CD4-positive, alpha-beta T cell (primary cell): ENCODE data around the gene MT1M. TPM values are rescaled to one million over a fixed set of nuclear protein-coding genes. Genes with fewer than 3 reads are reported as not detected.
A peak's percentile ranks its signal among the peaks of the same experiment; 100 is the strongest.
"Not testable (repeated sequence)": the region's sequence is repeated elsewhere in the genome, so short reads cannot be mapped to it uniquely, and the experiment has no call there.

Source experiments
- ATAC-seq: fragments of 200-7000 bp; cut with Tn5 transposase; one replicate; pipeline ENCODE4 v1.10.0; 2022; ENCODE audit warnings: mild to moderate bottlenecking; ENCODE audit not compliant: poor library complexity
- CTCF ChIA-PET: fragments of 350-600 bp; sonication (Branson Sonifier 250); formaldehyde crosslinking; loops from one replicate; lab custom pipeline; 2021; ENCODE audit warnings: antibody characterized with exemption, inconsistent platforms; lab: Charles Lee
- POLR2A ChIA-PET: fragments of 350-600 bp; sonication (Branson Sonifier 250); formaldehyde crosslinking; loops from one replicate; lab custom pipeline; 2021; ENCODE audit warnings: antibody characterized with exemption, inconsistent platforms; lab: Charles Lee
- DNase-seq, 14 experiments: peaks; one replicate each; pipeline ENCODE4 v3.0.0-alpha.2; 2013 to 2020; ENCODE audit warnings: mixed read lengths in 2 of 14
- H3K27ac ChIP-seq, 2 donors: one replicate each; pipeline versions ENCODE4 v1.5.1 to v1.7.0; 2013; ENCODE audit warnings: low read length in 2 of 2, low read depth in 1 of 2, mild to moderate bottlenecking in 1 of 2
- H3K27me3 ChIP-seq, 2 experiments: 1 replicate in 1 of 2; 2 replicates in 1 of 2; pipeline versions ENCODE4 v1.6.1 to v1.7.0; 2013; ENCODE audit warnings: low read length in 2 of 2, control low read depth in 1 of 2, mild to moderate bottlenecking in 1 of 2, moderate library complexity in 1 of 2; ENCODE audit not compliant: insufficient read depth in 2 of 2, control insufficient read depth in 1 of 2
- H3K36me3 ChIP-seq: one replicate; pipeline ENCODE4 v1.6.1; 2013; ENCODE audit warnings: low read length, control low read depth; ENCODE audit not compliant: insufficient read depth
- H3K4me1 ChIP-seq: one replicate; pipeline ENCODE4 v1.6.1; 2013; ENCODE audit warnings: low read length, control low read depth; ENCODE audit not compliant: insufficient read depth
- H3K4me3 ChIP-seq: one replicate; pipeline ENCODE4 v1.5.1; 2013; ENCODE audit warnings: mild to moderate bottlenecking, low read length, moderate library complexity
- H3K9me3 ChIP-seq, 2 experiments: 1 replicate in 1 of 2; 2 replicates in 1 of 2; pipeline versions ENCODE4 v1.6.1 to v1.7.0; 2013; ENCODE audit warnings: low read length in 2 of 2, mild to moderate bottlenecking in 2 of 2, control low read depth in 1 of 2, moderate library complexity in 1 of 2; ENCODE audit not compliant: control insufficient read depth in 1 of 2, insufficient read depth in 1 of 2
- H3K27ac Mint-ChIP-seq: one replicate; pipeline ENCODE4 v1.8.0; 2020; ENCODE audit warnings: mixed read lengths
- H3K27me3 Mint-ChIP-seq: one replicate; pipeline ENCODE4 v1.8.0; 2021; ENCODE audit warnings: mixed read lengths
- H3K36me3 Mint-ChIP-seq: one replicate; pipeline ENCODE4 v1.8.0; 2021; ENCODE audit warnings: low read depth, mixed read lengths
- H3K4me1 Mint-ChIP-seq: one replicate; pipeline ENCODE4 v1.8.0; 2021; ENCODE audit warnings: low read depth, mixed read lengths
- H3K4me3 Mint-ChIP-seq: one replicate; pipeline ENCODE4 v1.8.0; 2020; ENCODE audit warnings: mild to moderate bottlenecking, mixed read lengths
- H3K9me3 Mint-ChIP-seq: one replicate; pipeline ENCODE4 v1.8.0; 2020; ENCODE audit warnings: mixed read lengths
- intact Hi-C, 2 experiments: fragments of 100-400 bp; cut with DNase I in 1 of 2; cut with micrococcal nuclease in 1 of 2; formaldehyde crosslinking; loops; one replicate each; pipeline versions ENCODE4 v1.15.1 to v1.9.0; 2023 to 2025; cut with DNase I, micrococcal nuclease
- total RNA-seq, 174 experiments: library from RNA in 2 of 174; stranded (reverse) in 2 of 174; gene quantifications; one replicate each; pipeline ENCODE4 v1.2.3 and lab custom pipeline; 2021 to 2026
- TF ChIP-seq, protein P1 (sequence below): fragments of 200-600 bp; IDR thresholded peaks from one replicate; pipeline ENCODE4 v1.8.0; 2022; ENCODE audit warnings: antibody characterized with exemption, mild to moderate bottlenecking

Gene MT1M
- total RNA-seq, 2 experiments from 2014 or later: not detected

- Mint-ChIP-seq H3K4me1 (peaks cover 32% of the 10 kb centered on the region), H3K9me3 (no peaks in the 10 kb centered on the region), H3K27me3 (peaks cover 44% of the 10 kb centered on the region), H3K4me3 (peak overlapping the region; percentile 76), H3K27ac (peak overlapping the region; percentile 72), H3K36me3 (peaks cover 4% of the 10 kb centered on the region)
- ChIA-PET POLR2A (interaction anchor here (0.7 to 2.3 kb wide), 7 partner anchors 9 to 55 kb away, joined by 3 to 8 read pairs (median 4); partner anchors contain the start of genes MT1X and MT2A), CTCF (no interaction called here)
- TF ChIP-seq, protein P1, sequence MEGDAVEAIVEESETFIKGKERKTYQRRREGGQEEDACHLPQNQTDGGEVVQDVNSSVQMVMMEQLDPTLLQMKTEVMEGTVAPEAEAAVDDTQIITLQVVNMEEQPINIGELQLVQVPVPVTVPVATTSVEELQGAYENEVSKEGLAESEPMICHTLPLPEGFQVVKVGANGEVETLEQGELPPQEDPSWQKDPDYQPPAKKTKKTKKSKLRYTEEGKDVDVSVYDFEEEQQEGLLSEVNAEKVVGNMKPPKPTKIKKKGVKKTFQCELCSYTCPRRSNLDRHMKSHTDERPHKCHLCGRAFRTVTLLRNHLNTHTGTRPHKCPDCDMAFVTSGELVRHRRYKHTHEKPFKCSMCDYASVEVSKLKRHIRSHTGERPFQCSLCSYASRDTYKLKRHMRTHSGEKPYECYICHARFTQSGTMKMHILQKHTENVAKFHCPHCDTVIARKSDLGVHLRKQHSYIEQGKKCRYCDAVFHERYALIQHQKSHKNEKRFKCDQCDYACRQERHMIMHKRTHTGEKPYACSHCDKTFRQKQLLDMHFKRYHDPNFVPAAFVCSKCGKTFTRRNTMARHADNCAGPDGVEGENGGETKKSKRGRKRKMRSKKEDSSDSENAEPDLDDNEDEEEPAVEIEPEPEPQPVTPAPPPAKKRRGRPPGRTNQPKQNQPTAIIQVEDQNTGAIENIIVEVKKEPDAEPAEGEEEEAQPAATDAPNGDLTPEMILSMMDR: no peak
- Histone ChIP-seq H3K4me1 (peaks cover 31% of the 10 kb centered on the region), H3K36me3 (no peaks in the 10 kb centered on the region), H3K27ac (no peak overlapping the region), H3K27me3 (peaks cover 16 to 19% of the 10 kb centered on the region in 2 experiments), H3K9me3 (no peaks in the 10 kb centered on the region), H3K4me3 (peak overlapping the region; percentile 60)
- DNase-seq (peak in 7 of 14 experiments; percentile 16 to 57 (median 44)), ATAC-seq (peak; percentile 64)
- intact Hi-C loops: no loop called here
Observed at GRCh38 chr16:56662357-56663354, 30.2 kb downstream of the MT1M start.

- TF ChIP-seq, protein P1: no peak
- peaks cover 37% of the 10 kb centered on the region for H3K4me1 Mint-ChIP-seq
- no peaks in the 10 kb centered on the region for H3K9me3 Mint-ChIP-seq
- CTCF ChIA-PET: no interaction called here
- DNase-seq (no peak), ATAC-seq (no peak)
- H3K9me3 ChIP-seq: peaks cover 0 to 6% of the 10 kb centered on the region in 2 experiments
- H3K4me1 ChIP-seq: peaks cover 32% of the 10 kb centered on the region
- peaks cover 34 to 37% of the 10 kb centered on the region in 2 experiments for H3K27me3 ChIP-seq
- POLR2A ChIA-PET: no interaction called here
- no peak overlapping the region for H3K4me3 ChIP-seq
- no peak overlapping the region for H3K27ac Mint-ChIP-seq
- H3K36me3 Mint-ChIP-seq: no peaks in the 10 kb centered on the region
- H3K4me3 Mint-ChIP-seq: no peak overlapping the region
- peaks cover 63% of the 10 kb centered on the region for H3K27me3 Mint-ChIP-seq
- H3K27ac ChIP-seq: no peak overlapping the region
- H3K36me3 ChIP-seq: no peaks in the 10 kb centered on the region
- intact Hi-C loops: no loop called here
Observed at GRCh38 chr16:56664506-56664905, 32.0 kb downstream of the MT1M start.

- H3K27me3 ChIP-seq: peaks cover 45 to 47% of the 10 kb centered on the region in 2 experiments
- peaks cover 0 to 11% of the 10 kb centered on the region in 2 experiments for H3K9me3 ChIP-seq
- Mint-ChIP-seq H3K4me1 (peaks cover 37% of the 10 kb centered on the region), H3K27me3 (peaks cover 73% of the 10 kb centered on the region)
- H3K4me3 ChIP-seq, POLR2A ChIA-PET, intact Hi-C loops, H3K4me3 Mint-ChIP-seq, H3K27ac Mint-ChIP-seq, H3K27ac ChIP-seq, H3K36me3 ChIP-seq, DNase-seq, CTCF ChIA-PET, H3K9me3 Mint-ChIP-seq, ATAC-seq, H3K36me3 Mint-ChIP-seq: not testable (repeated sequence)
- H3K4me1 ChIP-seq: peaks cover 38% of the 10 kb centered on the region
Observed at GRCh38 chr16:56665286-56666261, 33.1 kb downstream of the MT1M start.
